GM23338 (cell line): ENCODE results near the gene DCP2. TPM values are rescaled to one million over a fixed set of nuclear protein-coding genes. Genes with fewer than 3 reads are reported as not detected.

Experiments
- ATAC-seq: fragments of 200-7000 bp; cut with Tn5 transposase; 3 replicates; pipeline ENCODE4 v1.9.1; 2020
- DNase-seq: peaks from one replicate; pipeline ENCODE4 v3.0.0-alpha.2; 2015; ENCODE audit warnings: low spot score
- H2AFZ ChIP-seq: fragments of 200-600 bp; sonication (generic); 2 replicates; pipeline ENCODE4 v1.8.0; 2016; ENCODE audit warnings: antibody characterized with exemption, mild to moderate bottlenecking, moderate library complexity
- H3F3A ChIP-seq: fragments of 200-600 bp; sonication (generic); replicated peaks from 2 replicates; pipeline ENCODE4 v1.8.0; 2017; ENCODE audit warnings: antibody characterized with exemption, mixed run types, low read depth
- H3K27ac ChIP-seq: fragments of 200-600 bp; sonication (generic); 2 replicates; pipeline ENCODE4 v1.6.1; 2016; ENCODE audit warnings: low read depth
- H3K27me3 ChIP-seq: fragments of 200-600 bp; sonication (generic); 2 replicates; pipeline ENCODE4 v1.8.0; 2016; ENCODE audit warnings: mild to moderate bottlenecking, mixed run types, moderate library complexity; ENCODE audit not compliant: insufficient read depth
- H3K36me3 ChIP-seq: fragments of 200-600 bp; sonication (generic); 2 replicates; pipeline ENCODE4 v1.8.0; 2016; ENCODE audit warnings: mild to moderate bottlenecking; ENCODE audit not compliant: insufficient read depth
- H3K4me1 ChIP-seq: fragments of 200-600 bp; sonication (generic); 2 replicates; pipeline ENCODE4 v1.8.0; 2016; ENCODE audit warnings: mild to moderate bottlenecking, moderate library complexity; ENCODE audit not compliant: insufficient read depth
- H3K4me2 ChIP-seq: fragments of 200-600 bp; sonication (generic); 2 replicates; pipeline ENCODE4 v1.7.1; 2017; ENCODE audit warnings: mixed run types
- H3K4me3 ChIP-seq: fragments of 200-600 bp; sonication (generic); 2 replicates; pipeline ENCODE4 v1.6.1; 2016; ENCODE audit warnings: mixed run types
- H3K79me2 ChIP-seq: fragments of 200-600 bp; sonication (generic); replicated peaks from 2 replicates; pipeline ENCODE4 v1.8.0; 2017; ENCODE audit warnings: mild to moderate bottlenecking; ENCODE audit not compliant: insufficient read depth
- H3K9me2 ChIP-seq: fragments of 200-600 bp; sonication (generic); 2 replicates; pipeline ENCODE4 v1.8.0; 2017; ENCODE audit not compliant: insufficient read depth
- H4K20me1 ChIP-seq: fragments of 200-600 bp; sonication (generic); replicated peaks from 2 replicates; pipeline ENCODE4 v1.8.0; 2017; ENCODE audit warnings: mild to moderate bottlenecking; ENCODE audit not compliant: insufficient read depth
- H3K27ac Mint-ChIP-seq: 2 replicates; pipeline ENCODE4 v1.8.0; 2020; ENCODE audit warnings: inconsistent platforms, mild to moderate bottlenecking, moderate library complexity, mixed read lengths
- H3K27me3 Mint-ChIP-seq: 3 replicates; pipeline ENCODE4 v1.8.0; 2022; ENCODE audit warnings: low read depth, mild to moderate bottlenecking, moderate library complexity, mixed read lengths, inconsistent platforms; ENCODE audit not compliant: insufficient read depth, poor library complexity
- H3K36me3 Mint-ChIP-seq: 3 replicates; pipeline ENCODE4 v1.8.0; 2021; ENCODE audit warnings: low read depth, mild to moderate bottlenecking, inconsistent platforms, moderate library complexity, mixed read lengths
- H3K4me1 Mint-ChIP-seq: 3 replicates; pipeline ENCODE4 v1.8.0; 2020; ENCODE audit warnings: mild to moderate bottlenecking, inconsistent platforms, mixed read lengths
- H3K4me3 Mint-ChIP-seq: 3 replicates; pipeline ENCODE4 v1.8.0; 2021; ENCODE audit warnings: moderate library complexity, mild to moderate bottlenecking, inconsistent platforms, mixed read lengths
- H3K9me3 Mint-ChIP-seq: 3 replicates; pipeline ENCODE4 v1.8.0; 2020; ENCODE audit warnings: moderate library complexity, mild to moderate bottlenecking, inconsistent platforms, mixed read lengths
- CREB1 ChIP-seq: fragments of 250-450 bp; sonication (Bioruptor Pico); IDR thresholded peaks from 2 replicates; pipeline ENCODE4 v1.5.0; 2020; ENCODE audit warnings: low read depth, mild to moderate bottlenecking, moderate library complexity
- EZH2 ChIP-seq: fragments of 200-600 bp; sonication (generic); IDR thresholded peaks from one replicate; pipeline ENCODE4 v1.8.0; 2017; ENCODE audit warnings: antibody characterized with exemption, mild to moderate bottlenecking, low read depth; ENCODE audit not compliant: unreplicated experiment
- EZH2phosphoT487 ChIP-seq: fragments of 200-600 bp; sonication (generic); IDR thresholded peaks from one replicate; pipeline ENCODE4 v1.8.1; 2018; ENCODE audit warnings: antibody characterized with exemption; ENCODE audit not compliant: unreplicated experiment
- JUNB ChIP-seq: IDR thresholded peaks from one replicate; pipeline ENCODE4 v1.6.1; 2016; ENCODE audit warnings: antibody characterized with exemption; ENCODE audit not compliant: unreplicated experiment
- NANOG ChIP-seq: IDR thresholded peaks from 2 replicates; pipeline ENCODE4 v1.6.1; 2016; ENCODE audit warnings: antibody characterized with exemption, borderline replicate concordance
- POLR2AphosphoS5 ChIP-seq: IDR thresholded peaks from 2 replicates; pipeline ENCODE4 v1.6.1; 2016; ENCODE audit warnings: antibody characterized with exemption, low read depth
- STAT1 ChIP-seq: IDR thresholded peaks from one replicate; pipeline ENCODE4 v1.6.1; 2016; ENCODE audit warnings: antibody characterized with exemption; ENCODE audit not compliant: unreplicated experiment
- ZNF114 ChIP-seq: fragments of 250-450 bp; sonication (Bioruptor Pico); IDR thresholded peaks from 2 replicates; pipeline ENCODE4 v1.5.0; 2020; ENCODE audit warnings: mild to moderate bottlenecking, moderate library complexity
- ZNF331 ChIP-seq: fragments of 250-450 bp; sonication (Bioruptor Pico); IDR thresholded peaks from 2 replicates; pipeline ENCODE4 v1.5.0; 2020; ENCODE audit warnings: low read depth, mild to moderate bottlenecking, moderate library complexity
- ZNF462 ChIP-seq: fragments of 250-450 bp; sonication (Bioruptor Pico); IDR thresholded peaks from 2 replicates; pipeline ENCODE4 v1.5.0; 2020; ENCODE audit warnings: mild to moderate bottlenecking, moderate library complexity
- polyA plus RNA-seq: library from polyadenylated mRNA; unstranded; fragments of >200 nt; fragmentation: Nextera tagmentation; extraction: Ambion mirVana; gene quantifications from 2 replicates; pipeline ENCODE4 v1.2.1, GENCODE V29; 2016
- total RNA-seq: library from RNA; depleted of rRNA; stranded (reverse); fragments of >200 nt; shearing (Covaris generic); gene quantifications from 2 replicates; pipeline ENCODE4 v1.2.3, GENCODE V29; 2014
- TF ChIP-seq, protein P1 (sequence below): IDR thresholded peaks from one replicate; pipeline ENCODE4 v1.6.1; 2018; ENCODE audit warnings: antibody characterized with exemption; ENCODE audit not compliant: unreplicated experiment
- TF ChIP-seq, protein P2 (sequence below), 2 experiments: fragments of 200-600 bp in 1 of 2; sonication (generic) in 1 of 2; conservative IDR thresholded peaks; 2 replicates each; pipeline versions ENCODE4 v1.5.1 to v1.6.1; 2016 to 2017; ENCODE audit warnings: antibody characterized with exemption in 2 of 2, low read depth in 2 of 2, mild to moderate bottlenecking in 2 of 2, moderate library complexity in 1 of 2
- TF ChIP-seq, protein P3 (sequence below): IDR thresholded peaks from 2 replicates; pipeline ENCODE4 v1.6.1; 2016; ENCODE audit warnings: antibody characterized with exemption

The DCP2 gene
- total and polyA plus RNA-seq, 2 experiments from 2014 or later: 96.6 to 165 TPM

DNA sequence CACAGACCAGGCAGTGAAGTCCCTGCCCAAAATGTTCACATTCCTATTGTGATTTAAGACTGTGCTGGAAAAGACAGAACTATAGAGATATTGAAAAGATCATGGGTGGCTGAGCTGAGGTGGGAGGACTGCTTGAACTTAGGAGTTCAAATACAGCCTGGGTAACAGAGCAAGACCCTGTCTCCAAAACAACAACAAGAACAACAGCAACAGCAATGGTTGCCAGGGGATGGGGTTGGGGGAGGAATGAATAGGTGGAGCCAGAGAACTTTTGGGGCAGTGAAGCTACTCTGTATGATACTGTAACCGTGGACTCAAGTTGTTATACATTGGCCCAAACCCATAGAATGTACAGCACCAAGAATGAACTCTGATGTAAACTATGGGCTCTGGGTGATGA, 88.2 kb downstream of the DCP2 start:
- peaks cover 8% of the 10 kb centered on the region; the same call in 1 of the 2 replicates for H3F3A ChIP-seq
- peaks cover 12% of the 10 kb centered on the region for H3K4me1 Mint-ChIP-seq
- no peaks in the 10 kb centered on the region for H3K79me2 ChIP-seq
- ATAC-seq (no peak), DNase-seq (no peak)
- no peak overlapping the region for H3K27ac ChIP-seq
- no peak for TF ChIP-seq POLR2AphosphoS5
- TF ChIP-seq, protein P1, sequence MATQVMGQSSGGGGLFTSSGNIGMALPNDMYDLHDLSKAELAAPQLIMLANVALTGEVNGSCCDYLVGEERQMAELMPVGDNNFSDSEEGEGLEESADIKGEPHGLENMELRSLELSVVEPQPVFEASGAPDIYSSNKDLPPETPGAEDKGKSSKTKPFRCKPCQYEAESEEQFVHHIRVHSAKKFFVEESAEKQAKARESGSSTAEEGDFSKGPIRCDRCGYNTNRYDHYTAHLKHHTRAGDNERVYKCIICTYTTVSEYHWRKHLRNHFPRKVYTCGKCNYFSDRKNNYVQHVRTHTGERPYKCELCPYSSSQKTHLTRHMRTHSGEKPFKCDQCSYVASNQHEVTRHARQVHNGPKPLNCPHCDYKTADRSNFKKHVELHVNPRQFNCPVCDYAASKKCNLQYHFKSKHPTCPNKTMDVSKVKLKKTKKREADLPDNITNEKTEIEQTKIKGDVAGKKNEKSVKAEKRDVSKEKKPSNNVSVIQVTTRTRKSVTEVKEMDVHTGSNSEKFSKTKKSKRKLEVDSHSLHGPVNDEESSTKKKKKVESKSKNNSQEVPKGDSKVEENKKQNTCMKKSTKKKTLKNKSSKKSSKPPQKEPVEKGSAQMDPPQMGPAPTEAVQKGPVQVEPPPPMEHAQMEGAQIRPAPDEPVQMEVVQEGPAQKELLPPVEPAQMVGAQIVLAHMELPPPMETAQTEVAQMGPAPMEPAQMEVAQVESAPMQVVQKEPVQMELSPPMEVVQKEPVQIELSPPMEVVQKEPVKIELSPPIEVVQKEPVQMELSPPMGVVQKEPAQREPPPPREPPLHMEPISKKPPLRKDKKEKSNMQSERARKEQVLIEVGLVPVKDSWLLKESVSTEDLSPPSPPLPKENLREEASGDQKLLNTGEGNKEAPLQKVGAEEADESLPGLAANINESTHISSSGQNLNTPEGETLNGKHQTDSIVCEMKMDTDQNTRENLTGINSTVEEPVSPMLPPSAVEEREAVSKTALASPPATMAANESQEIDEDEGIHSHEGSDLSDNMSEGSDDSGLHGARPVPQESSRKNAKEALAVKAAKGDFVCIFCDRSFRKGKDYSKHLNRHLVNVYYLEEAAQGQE: no peak
- no peak for TF ChIP-seq ZNF114
- no peak for TF ChIP-seq ZNF331 (CRISPR knock-in tag)
- TF ChIP-seq EZH2: no peak
- TF ChIP-seq, protein P2, sequence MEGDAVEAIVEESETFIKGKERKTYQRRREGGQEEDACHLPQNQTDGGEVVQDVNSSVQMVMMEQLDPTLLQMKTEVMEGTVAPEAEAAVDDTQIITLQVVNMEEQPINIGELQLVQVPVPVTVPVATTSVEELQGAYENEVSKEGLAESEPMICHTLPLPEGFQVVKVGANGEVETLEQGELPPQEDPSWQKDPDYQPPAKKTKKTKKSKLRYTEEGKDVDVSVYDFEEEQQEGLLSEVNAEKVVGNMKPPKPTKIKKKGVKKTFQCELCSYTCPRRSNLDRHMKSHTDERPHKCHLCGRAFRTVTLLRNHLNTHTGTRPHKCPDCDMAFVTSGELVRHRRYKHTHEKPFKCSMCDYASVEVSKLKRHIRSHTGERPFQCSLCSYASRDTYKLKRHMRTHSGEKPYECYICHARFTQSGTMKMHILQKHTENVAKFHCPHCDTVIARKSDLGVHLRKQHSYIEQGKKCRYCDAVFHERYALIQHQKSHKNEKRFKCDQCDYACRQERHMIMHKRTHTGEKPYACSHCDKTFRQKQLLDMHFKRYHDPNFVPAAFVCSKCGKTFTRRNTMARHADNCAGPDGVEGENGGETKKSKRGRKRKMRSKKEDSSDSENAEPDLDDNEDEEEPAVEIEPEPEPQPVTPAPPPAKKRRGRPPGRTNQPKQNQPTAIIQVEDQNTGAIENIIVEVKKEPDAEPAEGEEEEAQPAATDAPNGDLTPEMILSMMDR (conservative IDR thresholded peaks at IDR 0.05; ENCODE audit: low read depth in 2 of 2): no peak
- TF ChIP-seq, protein P3, sequence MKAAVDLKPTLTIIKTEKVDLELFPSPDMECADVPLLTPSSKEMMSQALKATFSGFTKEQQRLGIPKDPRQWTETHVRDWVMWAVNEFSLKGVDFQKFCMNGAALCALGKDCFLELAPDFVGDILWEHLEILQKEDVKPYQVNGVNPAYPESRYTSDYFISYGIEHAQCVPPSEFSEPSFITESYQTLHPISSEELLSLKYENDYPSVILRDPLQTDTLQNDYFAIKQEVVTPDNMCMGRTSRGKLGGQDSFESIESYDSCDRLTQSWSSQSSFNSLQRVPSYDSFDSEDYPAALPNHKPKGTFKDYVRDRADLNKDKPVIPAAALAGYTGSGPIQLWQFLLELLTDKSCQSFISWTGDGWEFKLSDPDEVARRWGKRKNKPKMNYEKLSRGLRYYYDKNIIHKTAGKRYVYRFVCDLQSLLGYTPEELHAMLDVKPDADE: no peak
- no peak for TF ChIP-seq CREB1
- TF ChIP-seq EZH2phosphoT487: no peak
- TF ChIP-seq STAT1: no peak
- no peak for TF ChIP-seq ZNF462 (CRISPR knock-in tag)
- no peak for TF ChIP-seq JUNB
- TF ChIP-seq NANOG: no peak
- 0 out of 2 replicates have a peak, but pooled peaks cover 4% of the 10 kb centered on the region for H3K36me3 ChIP-seq
- no peak overlapping the region for H3K4me3 Mint-ChIP-seq
- no peak overlapping the region for H3K4me3 ChIP-seq
- H3K9me2 ChIP-seq: peaks cover 12% of the 10 kb centered on the region
- H3K4me2 ChIP-seq: no peak overlapping the region
- no peaks in the 10 kb centered on the region for H3K27me3 ChIP-seq
- no peaks in the 10 kb centered on the region for H4K20me1 ChIP-seq
- H3K27ac Mint-ChIP-seq: no peak overlapping the region
- H3K9me3 Mint-ChIP-seq: no peaks in the 10 kb centered on the region; the same call in 2 of the 3 replicates
- peaks cover 29% of the 10 kb centered on the region for H3K36me3 Mint-ChIP-seq
- no peak overlapping the region for H2AFZ ChIP-seq
- H3K27me3 Mint-ChIP-seq: peaks cover 10% of the 10 kb centered on the region
- H3K4me1 ChIP-seq: peaks cover 8% of the 10 kb centered on the region
